HG03558 (cell line): ENCODE data around the gene PPDPF.
"Not testable (repeated sequence)": the region's sequence is repeated elsewhere in the genome, so short reads cannot be mapped to it uniquely, and the experiment has no call there.

Experiments
- ATAC-seq: cut with Tn5 transposase; IDR thresholded peaks from one replicate; pipeline ENCODE4 v1.9.1; 2021; ENCODE audit warnings: moderate number of reproducible peaks; ENCODE audit not compliant: unreplicated experiment; ENCODE audit errors: extremely low read depth

Gene PPDPF

DNA sequence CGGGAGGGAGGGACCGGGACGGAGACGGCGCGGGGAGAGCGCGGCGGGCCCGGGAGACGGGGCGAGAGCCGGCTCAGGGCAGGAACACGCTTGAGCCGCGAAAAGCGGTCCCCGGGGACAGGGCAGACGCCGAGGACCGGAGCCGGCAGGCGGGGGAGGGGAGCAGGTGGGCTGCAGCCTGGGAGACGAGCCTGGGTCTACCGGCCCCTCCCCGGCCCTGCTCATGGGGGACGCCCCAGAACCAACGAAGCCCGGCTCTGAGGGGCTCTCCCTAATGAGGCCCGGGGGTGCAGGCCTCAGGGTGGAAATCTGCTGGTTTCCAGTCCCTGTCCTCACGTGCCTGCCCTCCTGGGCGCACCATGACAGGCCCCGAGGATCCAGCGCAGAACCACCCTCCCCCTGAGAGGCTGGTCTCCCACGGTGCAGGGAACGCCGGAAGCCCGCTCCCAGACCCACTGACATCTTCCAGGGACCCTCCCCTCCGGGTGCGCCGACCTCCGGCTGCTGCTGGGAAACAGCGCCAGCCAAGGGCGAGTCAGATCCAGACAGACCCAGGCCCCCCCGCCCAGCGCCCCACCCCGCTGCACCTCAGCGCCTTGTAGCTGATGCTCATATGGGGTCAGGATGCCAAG is 21.1 kb upstream of the PPDPF start:
- no peak for ATAC-seq

DNA sequence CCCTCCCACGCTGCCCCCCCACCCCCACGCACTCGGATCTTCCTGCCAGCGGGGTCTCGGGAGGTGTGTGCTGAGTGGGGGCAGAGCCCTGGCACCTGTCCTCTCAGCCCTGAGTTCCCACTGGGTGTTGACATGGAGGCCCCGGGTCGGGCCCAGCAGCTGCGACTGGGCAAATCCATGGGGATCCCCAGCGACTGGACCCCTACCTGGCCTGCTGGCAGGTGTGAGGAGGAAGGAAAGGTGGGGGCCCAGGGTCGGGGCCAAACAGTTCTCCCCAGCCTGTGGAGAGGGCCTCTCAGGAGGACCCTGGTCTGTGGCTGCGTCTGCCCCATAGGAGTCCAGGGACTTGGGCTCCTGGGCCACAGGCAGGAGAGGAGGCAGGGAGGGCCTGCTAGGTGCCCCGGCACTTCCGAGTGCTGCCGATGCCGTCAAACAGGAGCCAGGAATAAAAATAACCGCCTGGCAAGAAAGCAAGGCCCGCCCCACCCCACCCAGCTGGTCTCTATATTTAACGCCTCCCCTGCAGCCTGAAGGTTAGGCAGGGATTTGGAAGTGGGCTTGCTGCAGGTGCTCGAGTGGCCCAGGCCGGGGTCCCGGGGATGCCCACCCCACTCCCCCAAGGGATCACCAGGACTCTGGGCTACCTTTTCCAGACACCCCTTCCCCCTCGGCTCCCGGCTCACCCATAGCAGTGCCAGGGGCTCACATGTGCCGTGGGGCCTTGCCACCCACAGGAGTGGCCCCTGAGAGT is 20.2 kb upstream of the PPDPF start:
- ATAC-seq, result no peak

DNA sequence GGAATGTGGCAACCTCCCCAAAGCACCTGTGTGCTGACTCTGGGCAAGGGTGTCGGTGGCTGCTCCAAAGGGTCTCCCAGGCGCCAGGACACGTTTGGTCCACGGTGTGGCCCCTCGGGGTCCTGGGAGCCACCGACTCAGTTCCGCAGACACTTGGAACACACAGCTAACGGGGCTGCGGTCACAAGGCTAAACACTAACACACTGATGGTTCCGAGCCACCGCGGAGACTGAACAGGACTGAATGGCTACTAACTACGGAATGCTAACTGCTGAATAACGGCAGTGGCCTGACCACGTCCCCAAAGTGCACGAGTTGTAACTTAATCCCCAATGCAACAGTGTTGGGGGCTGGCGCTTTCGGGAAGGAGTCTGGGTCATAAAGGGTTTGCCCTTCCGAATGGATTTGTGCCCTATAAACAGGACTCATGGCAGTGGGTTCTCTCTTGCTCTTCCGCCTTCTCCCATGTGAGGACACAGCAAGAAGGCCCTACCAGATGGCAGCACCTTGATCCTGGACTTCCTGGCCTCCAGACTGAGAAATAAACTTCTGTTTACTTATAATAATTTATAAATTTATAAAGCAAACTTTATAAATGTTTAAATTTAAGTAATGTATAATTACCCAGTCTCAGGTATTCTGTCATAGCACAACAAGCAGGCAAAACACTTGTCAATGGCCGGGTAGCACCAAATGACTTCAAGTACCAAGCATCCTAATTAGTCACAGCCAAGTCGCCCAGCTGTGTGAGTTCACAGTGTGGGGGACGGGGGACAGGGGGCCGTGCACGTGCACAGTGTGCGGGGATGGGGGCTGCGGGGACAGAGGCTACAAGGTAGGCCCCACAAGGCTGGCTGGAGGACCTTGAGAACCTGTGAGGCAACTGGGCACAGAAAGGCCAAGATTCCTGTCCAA is 19.4 kb upstream of the PPDPF start:
- ATAC-seq, result no peak

DNA sequence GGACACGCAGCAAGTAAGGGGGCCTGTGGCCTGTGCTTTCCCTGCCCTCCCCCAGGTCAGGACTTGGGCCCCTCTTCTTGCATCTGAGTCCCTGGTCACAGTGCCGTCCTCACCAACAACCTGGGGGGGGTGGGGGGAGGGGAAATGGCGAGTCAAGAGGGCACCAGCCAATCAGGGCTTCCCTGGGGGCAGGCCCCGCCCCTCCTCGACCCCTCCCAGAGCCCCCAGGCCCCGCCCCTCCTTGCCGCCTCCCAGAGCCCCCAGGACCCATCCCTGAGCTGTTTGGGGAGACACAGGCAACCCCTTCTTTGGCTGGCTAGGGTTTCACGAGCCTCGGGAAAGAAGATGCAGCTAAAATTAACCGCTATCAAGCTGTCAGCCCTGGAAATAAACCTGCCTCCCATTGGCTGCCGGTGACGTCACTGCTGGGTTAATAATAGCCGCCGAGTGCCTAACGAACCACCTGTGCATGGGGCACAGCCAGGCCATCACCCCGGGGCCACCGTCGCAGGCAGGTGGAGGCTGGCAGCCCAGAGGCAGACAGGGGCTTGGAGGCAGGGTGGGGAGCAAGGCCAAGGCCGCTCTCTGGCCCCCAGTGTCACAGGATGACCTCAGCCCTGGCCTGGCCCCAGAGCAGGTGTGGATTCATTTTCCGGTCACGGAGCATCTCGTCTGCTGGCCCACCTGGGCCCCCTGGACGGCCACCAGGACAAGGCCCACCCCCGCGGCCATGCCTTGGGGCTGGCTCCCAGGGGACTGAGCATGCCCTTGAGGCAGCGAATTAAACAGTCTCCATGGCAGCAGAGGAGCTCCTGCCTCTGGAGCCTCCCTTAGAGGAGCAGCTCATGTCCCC is 18.5 kb upstream of the PPDPF start:
- no peak for ATAC-seq

DNA sequence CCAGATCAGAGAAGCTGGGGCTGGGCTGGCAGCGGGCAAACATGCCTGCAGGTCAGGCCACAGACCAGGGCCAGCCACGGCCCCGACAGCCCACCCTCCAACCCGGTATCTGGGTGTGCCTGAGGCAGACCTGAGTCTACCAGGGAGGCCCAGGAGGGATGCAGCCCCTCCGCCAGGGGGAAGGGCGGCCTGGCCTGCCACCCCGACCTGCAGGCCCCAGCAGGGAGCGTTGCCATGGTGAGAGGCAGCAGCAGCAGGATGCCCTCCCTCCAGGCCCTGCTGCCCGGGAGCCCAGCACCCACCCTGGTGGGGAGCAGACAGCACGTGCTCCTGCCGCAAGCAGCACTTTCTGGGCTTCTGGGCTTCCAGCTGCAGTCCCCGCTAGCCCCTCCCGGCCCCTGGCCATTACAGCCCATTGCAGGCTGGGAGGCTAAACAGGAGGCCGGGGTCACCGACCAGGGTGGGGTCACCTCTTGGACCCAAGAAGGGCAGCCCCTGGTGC is 17.8 kb upstream of the PPDPF start:
- ATAC-seq, result no peak

DNA sequence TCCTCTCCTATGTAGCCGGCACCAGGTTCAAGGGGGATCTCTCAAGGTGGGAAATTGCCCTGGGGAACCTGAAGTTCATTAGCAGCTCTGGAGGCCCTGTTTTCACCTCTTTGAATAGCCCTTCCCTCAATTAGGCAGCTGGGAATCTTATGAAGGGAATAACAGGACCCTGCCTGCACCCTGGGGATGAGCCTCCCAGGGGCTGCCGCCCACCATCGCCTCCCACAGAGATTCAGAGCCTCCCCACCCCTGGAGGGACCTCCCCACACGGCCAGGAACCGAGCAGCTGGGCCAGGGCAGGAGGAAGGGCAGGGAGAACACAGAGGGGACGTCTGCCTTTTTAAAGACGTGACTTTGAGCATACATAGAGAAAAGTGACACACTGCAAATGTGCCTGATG is 17.0 kb upstream of the PPDPF start:
- no peak for ATAC-seq

DNA sequence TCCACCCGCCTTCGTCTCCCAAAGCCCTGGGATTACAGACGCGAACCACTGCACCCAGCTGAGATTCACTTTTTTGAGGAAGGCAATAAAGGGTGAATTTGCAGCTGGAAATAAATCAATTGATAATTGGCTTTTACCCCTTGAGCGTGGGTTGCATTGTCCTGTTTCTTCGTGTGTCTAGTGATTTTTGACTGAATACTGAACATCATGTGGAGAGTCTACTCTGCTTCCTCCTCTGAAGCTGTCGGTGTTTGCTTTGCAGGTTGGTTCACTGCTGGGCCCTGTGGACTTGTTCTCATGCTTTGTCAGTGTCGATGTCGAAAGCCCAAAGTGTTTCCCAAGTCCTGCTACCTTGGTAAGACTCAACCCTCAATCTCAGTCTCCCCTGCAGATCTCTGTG is 15.9 kb upstream of the PPDPF start:
- ATAC-seq, result no peak

DNA sequence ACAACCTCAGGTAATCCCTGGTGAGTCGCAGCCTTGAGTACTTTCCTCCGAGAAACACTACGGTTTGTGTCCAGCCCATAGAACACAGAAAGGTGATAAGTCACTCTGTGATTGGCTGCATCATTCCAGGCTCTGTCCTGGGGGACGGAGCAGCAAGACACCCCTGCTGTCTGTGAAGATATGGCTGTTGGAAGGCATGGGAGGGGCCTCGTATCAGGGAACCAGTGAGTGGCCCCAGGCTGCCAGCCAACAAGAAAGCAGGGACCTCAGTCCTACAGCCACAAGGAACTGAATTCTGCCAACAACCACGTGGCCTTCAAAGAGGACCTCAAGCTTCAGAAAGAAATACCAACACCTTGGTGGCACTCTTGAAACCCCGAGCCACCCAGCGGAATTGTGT is 15.3 kb upstream of the PPDPF start:
- ATAC-seq, result no peak

DNA sequence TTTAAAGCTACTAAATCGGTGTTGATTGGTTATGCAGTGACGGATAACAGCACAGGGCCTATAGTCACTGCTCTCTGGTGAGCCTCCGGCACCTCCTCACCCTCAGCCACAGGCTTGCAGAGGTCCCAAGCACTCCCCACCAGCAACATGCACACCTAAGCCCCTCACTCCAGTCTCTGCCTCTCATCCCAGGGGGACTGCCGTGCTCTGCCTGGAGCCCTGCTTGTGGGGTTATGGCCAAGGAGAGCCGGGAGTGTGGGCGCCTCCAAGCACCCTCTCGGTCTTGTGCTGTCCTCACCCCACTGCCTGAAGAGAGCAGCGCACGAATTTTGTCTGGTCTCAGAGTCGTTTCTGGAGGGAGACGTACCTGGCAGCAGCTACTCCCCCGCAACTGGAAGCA is 14.8 kb upstream of the PPDPF start:
- no peak for ATAC-seq

DNA sequence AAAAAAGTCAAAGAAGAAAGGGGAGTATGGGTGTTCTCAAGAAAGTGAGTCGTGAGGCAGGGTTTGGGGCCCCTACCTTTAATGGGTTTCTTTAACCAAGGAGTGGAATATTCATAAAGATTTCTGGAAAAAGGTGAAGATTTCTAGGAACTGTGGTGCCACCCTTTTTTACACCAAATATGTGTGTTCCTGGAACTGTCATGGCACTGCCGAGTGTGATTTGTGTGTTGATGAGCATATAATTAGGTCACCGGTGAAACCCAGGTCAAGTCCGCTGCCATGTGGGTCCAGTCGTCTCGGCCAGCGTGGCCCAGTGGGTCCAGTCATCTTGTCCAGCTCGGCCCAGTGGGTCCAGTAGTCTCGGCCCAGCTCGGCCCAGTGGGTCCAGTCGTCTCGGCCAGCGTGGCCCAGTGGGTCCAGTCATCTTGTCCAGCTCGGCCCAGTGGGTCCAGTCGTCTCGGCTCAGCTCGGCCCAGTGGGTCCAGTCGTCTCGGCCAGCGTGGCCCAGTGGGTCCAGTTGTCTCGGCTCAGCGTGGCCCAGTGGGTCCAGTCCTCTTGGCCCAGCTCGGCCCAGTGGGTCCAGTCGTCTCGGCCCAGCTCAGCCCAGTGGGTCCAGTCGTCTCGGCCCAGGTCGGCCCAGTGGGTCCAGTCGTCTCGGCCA is 13.4 kb upstream of the PPDPF start:
- no peak for ATAC-seq

DNA sequence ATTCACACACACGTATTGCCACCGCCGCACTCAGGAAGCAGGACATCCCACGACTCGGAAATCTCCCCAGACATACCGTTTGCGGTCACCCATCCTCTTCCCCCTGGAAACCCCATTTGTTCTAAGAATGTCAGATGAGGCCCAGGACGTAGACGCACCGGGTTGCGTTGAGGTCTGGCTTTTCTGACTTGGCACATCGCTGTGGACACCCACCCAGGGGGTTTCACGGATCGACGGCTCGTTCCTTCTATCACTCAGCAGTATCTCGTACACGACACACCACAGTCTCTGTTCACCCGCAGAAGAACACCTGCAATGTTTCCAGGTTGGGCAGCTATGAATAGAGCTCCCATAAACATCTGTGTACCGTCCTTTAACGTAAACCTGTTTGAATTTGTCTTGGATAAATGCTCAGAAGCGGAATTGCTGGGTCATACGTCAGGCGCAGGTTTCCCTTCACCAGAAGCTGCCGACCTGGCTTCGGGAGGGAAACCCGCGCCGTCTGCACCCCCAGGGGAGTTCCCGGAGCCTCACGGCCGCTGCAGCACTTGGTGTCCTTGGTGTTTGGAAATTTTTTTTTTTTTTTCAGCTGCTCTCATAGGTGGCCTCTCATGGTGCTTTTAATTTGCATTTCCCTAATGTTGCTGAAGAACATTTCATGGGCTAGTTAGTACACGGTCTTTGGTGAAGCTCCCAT is 12.3 kb upstream of the PPDPF start:
- no peak for ATAC-seq

DNA sequence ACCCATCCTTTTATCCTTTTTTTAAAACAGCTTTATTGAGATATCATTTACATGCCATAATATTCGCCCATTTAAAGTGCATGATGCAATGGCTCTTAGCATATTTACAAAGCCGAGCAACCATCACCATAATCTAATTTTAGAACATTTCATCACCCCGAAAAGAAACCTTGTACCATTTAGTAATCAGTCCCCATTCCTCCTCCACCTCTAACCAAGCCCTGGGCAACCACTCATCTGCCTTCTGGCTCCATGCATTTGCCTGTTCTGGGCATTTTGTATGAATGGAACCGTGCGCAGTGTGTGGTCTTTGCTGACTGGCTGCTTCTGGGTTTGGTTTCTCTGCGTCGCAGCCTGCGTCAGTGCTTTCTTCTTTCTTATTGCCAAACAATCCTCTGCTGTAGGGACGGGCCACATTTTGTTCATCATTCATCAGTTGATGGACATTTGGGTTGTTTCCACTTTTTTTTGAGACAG is 11.4 kb upstream of the PPDPF start:
- no peak for ATAC-seq

DNA sequence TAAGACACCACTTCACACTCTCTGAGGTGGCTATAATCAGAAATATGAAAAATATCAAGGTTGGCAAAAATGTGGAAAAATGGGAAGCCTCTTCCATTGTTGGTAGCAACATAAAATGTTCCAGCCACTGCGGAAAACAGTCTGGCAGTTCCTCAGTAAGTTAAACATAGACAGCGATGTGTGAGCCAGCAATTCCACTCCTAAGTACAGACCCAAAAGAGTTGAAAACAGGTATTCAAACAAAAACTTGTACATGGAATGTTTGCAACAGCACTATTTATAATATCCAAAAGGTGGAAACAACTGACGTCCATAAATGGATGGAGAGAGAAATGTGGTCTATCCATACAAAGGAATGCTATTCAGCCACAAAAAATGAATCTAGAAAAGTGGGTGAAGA is 7.4 kb upstream of the PPDPF start:
- no peak for ATAC-seq

DNA sequence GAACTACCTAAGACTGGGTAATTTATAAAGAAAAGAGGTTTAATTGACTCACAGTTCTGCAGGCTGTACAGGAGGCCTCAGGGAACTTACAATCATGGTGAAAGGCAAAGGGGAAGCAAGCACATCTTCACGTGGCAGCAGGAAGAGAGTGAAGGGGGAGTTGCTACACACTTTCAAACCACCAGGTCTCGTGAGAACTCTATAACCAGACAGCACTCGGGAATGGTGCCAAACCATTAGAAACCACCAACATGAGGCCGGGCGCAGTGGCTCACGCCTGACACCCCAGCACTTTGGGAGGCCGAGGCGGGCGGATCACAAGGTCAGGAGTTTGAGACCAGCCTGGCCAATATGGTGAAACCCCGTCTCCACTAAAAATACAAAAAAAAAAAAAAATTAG is 6.0 kb upstream of the PPDPF start:
- ATAC-seq, result not testable (repeated sequence)

DNA sequence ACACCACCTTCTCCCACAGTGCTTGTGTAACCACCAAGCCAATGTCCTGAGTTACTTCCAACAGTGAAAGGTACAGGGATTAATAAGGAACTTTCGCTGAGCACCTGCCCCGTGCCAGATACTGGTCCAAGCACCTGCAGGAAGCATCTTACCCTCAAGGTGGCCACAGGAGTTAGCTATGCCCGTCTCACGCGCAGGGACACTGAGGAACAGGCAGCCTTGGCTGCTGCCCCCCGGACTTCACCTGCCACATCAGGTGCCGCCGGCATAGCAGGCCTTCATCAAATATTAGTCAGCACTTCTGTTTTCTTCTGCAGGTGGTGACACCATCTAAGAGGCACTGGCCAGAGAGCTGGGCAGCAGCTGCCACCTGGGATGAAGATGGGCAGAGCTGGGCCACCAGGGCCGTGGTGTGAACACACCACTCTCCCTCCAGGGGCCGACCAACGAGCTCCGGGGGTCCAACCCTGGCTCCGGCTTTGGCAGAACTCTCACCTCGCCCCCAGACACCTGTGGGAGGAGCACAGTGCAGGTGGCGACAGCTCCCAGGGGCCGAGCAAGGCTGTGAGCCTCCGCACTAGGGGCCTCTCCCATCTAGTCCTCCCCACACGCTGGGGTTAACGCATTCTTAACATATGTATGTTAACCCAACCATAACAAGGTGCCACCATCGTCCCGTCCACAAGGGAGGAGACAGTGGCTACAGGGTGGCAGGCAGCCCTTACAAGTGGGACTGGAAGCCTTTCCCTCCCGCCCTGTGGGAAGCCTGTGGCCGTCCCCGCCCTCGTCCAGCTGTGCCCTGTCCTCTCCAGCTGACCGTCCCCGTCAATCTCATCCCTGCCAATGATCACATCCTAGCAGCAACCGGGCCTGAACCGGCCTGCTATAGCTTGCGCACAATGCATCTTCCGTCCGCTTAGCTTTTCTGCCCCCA is 2.9 kb upstream of the PPDPF start:
- ATAC-seq, result no peak

DNA sequence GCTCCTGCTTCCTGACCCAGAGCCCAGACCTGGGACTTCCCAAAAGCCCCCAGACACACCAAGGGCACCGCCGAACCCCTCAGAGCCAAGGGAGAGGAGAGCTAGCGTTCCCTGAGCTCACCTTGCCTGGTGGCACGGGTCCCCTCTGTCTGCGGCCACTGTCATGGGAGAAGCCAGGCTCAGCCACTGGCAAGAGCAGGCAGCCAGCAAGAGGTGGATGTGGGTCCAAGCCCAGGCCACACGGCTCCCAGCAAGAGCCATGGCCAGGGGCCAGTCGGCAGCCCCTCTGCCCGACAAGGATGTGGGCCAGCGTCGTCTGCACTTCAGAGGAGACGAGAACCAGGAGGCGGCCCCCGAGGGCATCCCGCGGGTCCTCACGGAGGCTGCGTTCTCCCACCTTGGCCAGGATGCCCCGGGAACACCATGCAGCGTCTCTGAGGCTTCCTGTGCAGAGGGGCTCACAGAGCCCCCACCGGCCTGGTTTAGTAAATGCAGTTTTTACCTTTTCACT is 2.2 kb upstream of the PPDPF start:
- ATAC-seq, result no peak

DNA sequence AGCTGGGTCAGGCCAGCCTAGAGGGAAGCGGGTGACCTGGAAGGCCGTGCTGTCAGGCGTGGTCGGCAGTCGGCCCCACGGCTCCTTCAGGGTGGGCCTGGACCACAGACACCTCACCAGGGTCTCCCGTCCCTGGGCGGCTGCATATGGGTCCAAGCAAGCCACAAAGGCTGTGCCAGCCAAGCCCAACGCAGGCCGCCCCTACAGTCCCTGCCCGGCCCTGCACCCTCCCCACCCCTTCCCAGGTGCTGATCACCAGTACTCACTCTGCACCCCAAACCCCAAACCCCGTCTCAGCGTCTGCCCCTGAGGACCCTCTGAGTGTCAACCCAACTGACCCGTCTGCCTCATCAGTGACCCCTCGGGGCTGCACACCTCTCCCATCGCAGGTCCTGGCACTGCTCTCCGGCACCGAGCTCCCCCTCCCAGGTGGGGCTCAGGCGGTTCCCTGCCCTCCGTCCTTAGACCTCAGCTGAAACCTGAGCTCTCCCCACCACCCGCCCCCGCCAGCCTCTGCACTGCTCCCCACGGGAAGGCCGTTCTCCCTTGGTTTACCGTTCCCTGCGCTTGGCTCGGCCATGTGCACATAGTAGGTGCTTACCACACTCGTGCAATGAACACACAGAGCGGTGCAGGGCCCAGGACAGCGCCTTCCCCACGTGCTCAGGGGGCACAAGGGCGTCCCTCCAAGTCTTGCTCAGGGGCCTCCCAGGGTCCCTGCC is 1.5 kb upstream of the PPDPF start:
- ATAC-seq, result no peak
